Renal cortex interstitium (tissue), 11 donors: ENCODE measurements around the gene EIF4B. TPM values are rescaled to one million over a fixed set of nuclear protein-coding genes. Genes with fewer than 3 reads are reported as not detected.
"Not testable (repeated sequence)": the region's sequence is repeated elsewhere in the genome, so short reads cannot be mapped to it uniquely, and the experiment has no call there.

Experiments
- DNase-seq, 11 donors: peaks; one replicate each; pipeline ENCODE4 v3.0.0-alpha.2; 2013; ENCODE audit warnings: low read depth in 9 of 11, low spot score in 4 of 11; ENCODE audit errors: extremely low read depth in 1 of 11
- polyA plus RNA-seq, 3 donors: library from polyadenylated mRNA; unstranded; fragments of 120-200 nt; gene quantifications; one replicate each; pipeline ENCODE4 v1.2.1, GENCODE V29; 2013; ENCODE audit not compliant: insufficient read length in 3 of 3

Gene EIF4B
- polyA plus RNA-seq, 3 donors, result 472 to 507 (median 487) TPM

GRCh38 chr12:52980650-52981423, 25.4 kb upstream of the EIF4B start:
- peak; percentile 77 to 92 (median 87) for DNase-seq

- DNase-seq, result no peak
Measured at GRCh38 chr12:52984136-52984535, 22.1 kb upstream of the EIF4B start.

- DNase-seq, result no peak
Measured at GRCh38 chr12:52988898-52989297, 17.4 kb upstream of the EIF4B start.

- DNase-seq, result no peak
Measured at GRCh38 chr12:52990206-52990605, 16.1 kb upstream of the EIF4B start.

- DNase-seq, result not testable (repeated sequence)
Measured at GRCh38 chr12:52992240-52992639, 14.0 kb upstream of the EIF4B start.

GRCh38 chr12:52992699-52993557, 13.3 kb upstream of the EIF4B start:
- DNase-seq, result no peak

- DNase-seq, result no peak
Measured at GRCh38 chr12:52993558-52993869, 12.7 kb upstream of the EIF4B start.

GRCh38 chr12:53004178-53004577, 2.1 kb upstream of the EIF4B start:
- no peak for DNase-seq

- no peak for DNase-seq
Measured at GRCh38 chr12:53004582-53004981, 1.7 kb upstream of the EIF4B start.

- DNase-seq, result no peak
Measured at GRCh38 chr12:53005215-53005985, 856 bp upstream of the EIF4B start.

- peak; percentile 36 to 68 (median 51) for DNase-seq
Measured at GRCh38 chr12:53006810-53007309, 604 bp downstream of the EIF4B start.

GRCh38 chr12:53007343-53007742, 1.1 kb downstream of the EIF4B start:
- no peak for DNase-seq

GRCh38 chr12:53008760-53009159, 2.5 kb downstream of the EIF4B start:
- not testable (repeated sequence) for DNase-seq

- DNase-seq, result no peak
Measured at GRCh38 chr12:53010955-53011354, 4.7 kb downstream of the EIF4B start.

- DNase-seq, result no peak
Measured at GRCh38 chr12:53011889-53012288, 5.6 kb downstream of the EIF4B start.

- no peak for DNase-seq
Measured at GRCh38 chr12:53012928-53013327, 6.7 kb downstream of the EIF4B start.

- DNase-seq, result no peak
Measured at GRCh38 chr12:53014709-53015108, 8.5 kb downstream of the EIF4B start.

GRCh38 chr12:53025250-53025649, 19.0 kb downstream of the EIF4B start:
- DNase-seq, result no peak

GRCh38 chr12:53027014-53027413, 20.8 kb downstream of the EIF4B start:
- DNase-seq, result not testable (repeated sequence)
